HG03342 (cell line): ENCODE data around the gene DNAAF8.

Experiments
- ATAC-seq: cut with Tn5 transposase; IDR thresholded peaks from one replicate; pipeline ENCODE4 v1.9.1; 2021; ENCODE audit warnings: mild to moderate bottlenecking, moderate library complexity; ENCODE audit not compliant: unreplicated experiment

The DNAAF8 gene

GRCh38 chr16:4694642-4695451, 39.5 kb upstream of the DNAAF8 start:
- no peak for ATAC-seq

- ATAC-seq = no peak
Observed at GRCh38 chr16:4695473-4696171, 38.7 kb upstream of the DNAAF8 start.

- no peak for ATAC-seq
Observed at GRCh38 chr16:4696172-4696904, 38.0 kb upstream of the DNAAF8 start.

DNA sequence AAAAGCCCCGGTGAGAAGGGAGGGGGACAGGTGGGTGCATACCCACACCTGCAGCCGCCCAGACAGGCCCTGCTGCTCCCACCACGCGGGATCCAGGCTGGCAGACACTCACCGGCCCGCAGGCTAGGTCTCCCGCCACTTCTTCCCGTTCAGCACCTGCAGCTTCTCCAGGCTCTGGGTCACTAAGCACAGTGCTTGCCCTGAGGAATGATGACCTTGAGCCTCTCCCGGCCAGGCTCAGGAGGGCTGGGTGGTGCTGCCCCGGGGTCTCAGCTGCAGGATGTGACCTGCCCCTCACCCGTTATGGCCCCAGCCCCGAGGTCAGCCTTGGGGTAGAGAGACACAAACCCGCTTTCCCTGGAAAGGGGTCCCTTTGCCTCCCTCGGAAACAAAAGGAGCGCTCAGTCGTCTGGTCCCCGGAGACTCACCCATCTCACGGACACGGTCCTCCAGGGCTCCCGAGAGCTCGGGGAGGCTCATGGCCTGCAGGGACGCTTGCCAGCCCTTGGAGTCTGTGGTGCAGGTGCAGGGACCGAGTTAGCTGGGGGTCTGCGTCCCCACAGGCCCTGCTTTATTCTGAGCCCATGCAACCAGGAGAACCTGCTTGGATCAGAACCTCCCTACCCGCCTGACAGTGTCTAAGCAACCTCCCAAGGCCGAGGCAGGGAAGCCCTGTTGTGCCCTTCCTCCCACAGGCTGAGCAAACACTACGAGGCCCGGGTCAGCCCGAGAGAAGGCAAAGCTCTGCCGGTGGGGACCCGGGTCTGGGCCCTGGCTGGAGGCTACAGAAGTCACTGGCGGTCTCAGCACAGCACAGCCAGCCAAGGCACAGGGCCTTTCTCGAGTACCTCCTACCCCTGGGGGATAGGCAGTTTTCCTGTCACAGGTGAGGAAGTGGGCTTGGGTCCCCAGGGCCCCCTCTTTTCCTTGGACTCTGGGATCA, 37.2 kb upstream of the DNAAF8 start:
- ATAC-seq = no peak

DNA sequence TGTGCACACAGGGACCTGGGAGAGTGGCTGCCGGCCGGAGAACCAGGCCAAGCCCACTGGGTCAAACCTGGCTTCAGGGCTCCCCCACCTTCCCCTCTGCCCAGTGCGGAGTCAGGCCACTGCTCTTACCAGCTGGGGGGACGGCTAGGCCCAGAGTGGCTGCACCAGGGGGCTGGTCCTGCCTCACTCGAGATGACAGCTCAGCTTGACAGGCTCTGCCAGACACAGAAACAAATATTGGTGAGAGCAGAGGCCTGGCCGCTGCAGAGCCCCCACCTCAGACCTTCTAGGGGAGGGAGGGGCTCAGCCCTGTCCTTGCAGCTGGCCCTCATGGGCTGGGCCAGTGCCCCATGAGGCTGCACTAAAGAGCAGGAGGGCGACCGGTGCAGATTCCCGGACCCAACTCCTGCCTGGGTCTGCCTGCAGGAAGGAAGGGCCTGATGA, 36.5 kb upstream of the DNAAF8 start:
- no peak for ATAC-seq

GRCh38 chr16:4698321-4699045, 35.9 kb upstream of the DNAAF8 start:
- ATAC-seq = no peak

- no peak for ATAC-seq
Observed at GRCh38 chr16:4699046-4699556, 35.2 kb upstream of the DNAAF8 start.

DNA sequence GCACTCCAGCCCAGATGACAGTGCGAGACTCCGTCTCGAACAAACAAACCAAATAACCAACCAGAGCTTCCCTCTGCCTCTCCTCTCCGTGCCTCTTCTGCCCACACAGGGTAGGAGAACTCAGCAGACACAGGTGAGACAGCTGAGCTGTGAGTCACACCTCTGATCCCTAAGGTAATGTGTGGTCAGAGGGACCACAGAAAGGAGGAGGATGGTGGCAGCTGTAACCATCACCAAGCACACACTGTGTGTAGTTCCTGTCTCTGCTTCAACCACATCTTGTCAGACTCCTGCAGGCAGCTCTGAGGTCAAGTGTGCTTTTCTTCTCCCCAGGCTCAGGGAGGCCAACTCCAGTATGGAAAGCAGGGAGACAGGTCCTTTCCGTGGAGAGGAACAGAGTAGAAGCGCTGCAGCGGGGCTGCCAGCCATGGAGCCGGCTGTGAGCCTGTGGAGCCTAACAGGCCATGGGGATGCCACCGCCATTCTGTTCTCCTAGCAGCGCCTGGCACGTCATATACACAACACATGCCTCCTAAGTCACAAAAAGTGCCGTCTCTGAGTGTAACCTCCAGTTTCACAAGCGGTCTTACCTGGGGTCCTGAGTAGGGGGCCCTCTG, 33.8 kb upstream of the DNAAF8 start:
- ATAC-seq = no peak

DNA sequence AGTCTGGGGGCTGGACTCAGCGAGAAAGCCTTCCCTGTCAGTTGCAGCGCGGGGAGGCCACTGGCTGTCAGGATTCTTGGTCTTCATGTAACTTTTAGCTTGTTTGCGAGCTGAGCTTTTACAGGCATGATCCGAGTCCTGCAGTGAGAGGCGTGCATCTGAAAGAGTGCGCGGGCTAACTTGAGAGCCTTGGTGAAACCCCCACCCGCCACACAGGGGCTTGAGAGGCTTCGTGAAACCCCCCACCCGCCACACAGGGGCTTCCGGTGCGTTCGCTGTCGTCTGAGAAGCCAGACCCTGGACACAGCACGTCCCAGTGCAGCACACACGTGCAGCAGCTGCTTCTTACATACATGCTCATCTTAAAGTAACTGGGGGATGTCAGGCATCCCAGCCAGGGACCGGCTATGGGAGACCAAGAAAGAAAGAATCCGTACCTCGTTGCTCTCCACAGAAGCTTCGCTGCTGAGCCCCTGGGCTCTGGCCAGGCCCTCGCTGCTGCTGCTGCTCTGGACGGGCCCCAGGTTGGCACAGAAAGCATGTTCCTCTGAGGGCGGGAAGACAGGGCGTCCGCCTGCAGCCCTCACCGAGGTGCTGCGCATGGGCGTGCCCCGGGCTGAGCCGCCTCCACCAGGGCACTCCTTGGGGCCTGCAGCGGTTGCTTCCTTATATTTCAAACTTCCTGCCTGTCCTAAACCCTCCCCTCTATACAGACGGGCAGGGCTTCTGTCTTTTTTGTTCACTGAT, 33.2 kb upstream of the DNAAF8 start:
- no peak for ATAC-seq

DNA sequence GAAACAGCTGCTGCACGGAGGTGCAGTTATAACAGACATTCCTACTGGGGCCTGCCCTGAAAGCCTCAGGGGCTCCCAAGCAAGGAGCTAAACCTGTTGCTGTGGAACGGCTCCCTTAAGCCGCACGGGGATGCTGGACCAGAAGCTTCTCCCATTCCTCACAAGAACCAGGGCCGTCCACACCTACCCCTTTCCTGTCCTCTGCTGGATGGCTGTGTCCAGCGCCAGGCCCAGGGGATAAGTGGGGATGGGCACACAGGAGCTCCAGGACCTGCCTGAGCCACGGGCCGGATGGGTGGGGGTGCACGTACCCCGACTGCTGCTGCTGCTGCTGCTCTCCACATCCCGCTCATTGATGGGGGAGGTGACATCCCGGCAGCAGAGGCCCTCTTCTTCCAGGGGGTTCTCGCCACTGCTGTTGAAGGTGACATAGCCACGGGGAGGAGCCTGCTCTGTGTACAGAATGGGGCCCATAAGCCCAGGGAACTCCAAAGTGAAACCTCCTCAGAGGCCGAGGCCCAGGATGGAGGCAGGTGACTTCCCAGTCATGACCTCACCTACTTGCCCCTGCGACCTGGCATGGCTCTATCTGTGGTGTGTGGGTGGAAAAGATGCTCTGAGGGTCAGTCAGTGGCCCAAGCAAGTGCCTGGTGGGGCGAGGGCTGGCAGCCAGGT, 32.4 kb upstream of the DNAAF8 start:
- no peak for ATAC-seq

- ATAC-seq = no peak
Observed at GRCh38 chr16:4702466-4702808, 31.9 kb upstream of the DNAAF8 start.

DNA sequence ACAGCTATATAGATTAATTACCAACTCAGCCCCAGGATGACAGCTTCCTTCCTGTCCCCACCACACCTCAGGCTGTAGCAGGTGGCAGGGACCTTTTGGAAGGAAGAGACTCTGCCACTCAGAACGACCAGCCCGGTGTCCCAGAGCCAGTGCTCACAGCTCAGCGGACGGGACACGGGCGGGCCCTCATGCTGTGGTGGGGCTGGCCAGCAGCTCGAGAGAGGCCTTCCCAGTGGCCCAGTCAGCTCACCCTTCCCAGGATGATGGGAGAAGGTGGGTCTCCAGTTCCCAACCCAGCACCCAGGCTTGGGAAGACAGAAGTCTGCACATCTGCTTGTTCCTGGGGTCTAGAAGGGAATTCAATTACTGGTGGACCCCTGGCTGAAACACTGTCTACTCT, 30.4 kb upstream of the DNAAF8 start:
- no peak for ATAC-seq

DNA sequence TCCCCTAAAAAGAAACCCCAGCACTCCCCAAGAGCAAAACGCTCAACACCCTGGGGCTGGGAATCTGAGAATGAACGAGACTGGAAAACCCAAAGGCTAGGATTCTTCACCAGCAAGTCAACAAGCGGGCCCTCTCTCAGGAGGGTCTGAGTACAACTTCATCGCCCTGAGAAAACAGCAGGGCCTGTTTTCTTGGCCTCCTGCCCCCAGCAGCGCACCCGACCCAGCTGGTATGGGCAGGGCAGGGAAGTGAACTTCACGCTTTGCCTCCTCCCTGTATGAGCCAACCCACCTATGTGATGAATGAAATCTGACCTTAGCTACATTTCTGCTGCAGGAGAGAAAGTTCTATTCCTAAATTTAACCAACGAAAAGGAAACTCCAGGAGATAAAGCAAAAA, 29.8 kb upstream of the DNAAF8 start:
- no peak for ATAC-seq

DNA sequence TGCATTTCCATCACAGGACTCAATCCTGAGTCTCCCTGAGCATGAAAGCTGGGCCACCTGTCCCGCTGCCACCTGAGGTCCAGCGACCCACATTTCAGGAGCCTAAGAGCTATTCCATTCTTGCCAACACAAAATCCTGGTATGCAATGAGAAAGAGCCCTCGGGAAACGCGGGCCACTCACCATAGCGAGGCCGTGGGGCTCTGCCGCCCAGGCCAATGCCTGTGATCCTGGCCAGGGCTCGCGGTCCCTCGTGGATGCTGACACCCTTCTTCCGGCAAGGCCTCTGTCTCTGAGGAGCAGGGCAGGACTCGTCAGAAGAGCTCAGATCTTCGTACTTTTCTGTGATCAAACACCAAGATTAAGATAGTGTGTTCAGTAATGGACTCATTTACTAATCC, 29.4 kb upstream of the DNAAF8 start:
- ATAC-seq = no peak

GRCh38 chr16:4706871-4707270, 27.5 kb upstream of the DNAAF8 start:
- no peak for ATAC-seq

GRCh38 chr16:4709481-4709880, 24.9 kb upstream of the DNAAF8 start:
- ATAC-seq = no peak

DNA sequence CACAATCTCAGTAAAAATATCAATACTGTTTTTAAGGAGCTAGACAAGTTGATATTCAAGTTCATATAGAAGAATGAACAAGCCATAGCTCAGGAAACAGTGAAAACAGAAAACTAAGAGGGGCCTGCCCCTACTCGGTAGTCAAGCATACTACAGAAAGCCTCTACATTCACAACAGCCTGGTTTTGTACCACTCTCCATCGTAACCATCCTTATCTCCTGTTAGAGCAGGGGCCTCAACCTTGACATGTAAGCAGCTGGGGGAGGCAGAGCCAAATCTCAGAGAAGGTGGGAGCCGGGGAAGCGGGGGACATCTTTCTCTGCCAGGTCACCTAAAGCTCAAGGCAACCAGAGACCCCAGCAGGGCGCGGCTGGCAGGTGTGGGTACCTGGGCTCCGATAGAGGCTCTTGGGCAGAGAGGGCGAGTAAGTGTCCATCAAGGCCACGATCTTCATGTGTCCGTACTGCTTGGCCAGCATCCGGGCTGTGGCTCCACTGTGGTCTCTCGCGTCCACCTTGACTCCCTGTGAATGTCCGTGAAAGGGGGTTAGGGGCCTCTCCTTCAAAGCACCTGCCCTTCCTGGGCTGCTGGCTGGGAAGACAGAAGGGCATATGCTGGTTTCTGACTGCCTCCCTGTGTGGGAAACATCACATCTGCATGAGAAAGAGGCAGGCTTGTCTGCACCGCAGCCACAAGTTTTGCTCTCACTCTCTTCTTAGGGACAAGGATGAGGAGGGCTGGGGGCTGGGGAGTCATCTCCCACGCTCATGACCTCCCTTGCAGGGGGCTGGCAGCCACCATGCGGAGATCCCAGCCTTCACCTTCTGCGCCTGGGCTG, 20.5 kb upstream of the DNAAF8 start:
- ATAC-seq = no peak
